Measurements from ENCODE around the gene RBM3.

DNA sequence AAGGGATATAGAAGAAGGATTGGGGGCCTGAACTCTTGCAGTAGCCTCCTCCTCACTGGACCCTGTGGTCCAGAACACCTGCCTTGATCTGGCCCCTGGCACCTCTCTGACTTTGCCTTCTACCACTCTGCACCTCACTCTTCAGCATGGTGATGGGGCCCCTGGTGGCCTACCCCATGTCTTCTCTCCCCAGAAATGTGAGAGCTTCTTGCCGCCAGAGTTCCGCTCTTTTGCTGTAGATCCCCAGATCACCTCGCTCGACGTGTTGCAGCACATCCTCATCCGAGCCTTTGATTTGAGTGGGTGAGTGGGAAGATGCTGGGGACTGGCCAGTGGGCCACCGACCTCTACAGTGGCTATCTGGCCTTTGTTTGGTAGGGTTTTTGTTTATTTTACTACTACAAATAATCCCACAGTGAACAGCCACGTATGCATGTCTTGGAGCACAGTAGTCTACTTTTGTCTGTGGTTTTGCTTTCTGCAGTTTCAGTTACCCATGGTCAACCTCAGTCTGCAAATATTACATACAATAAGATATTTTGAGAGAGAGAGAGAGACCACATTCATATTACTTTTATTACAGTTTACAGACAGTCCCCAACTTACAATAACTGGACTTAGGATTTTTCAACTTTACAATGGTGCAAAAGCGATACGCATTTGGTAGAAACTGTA lies 33.0 kb upstream of the RBM3 start:
- TF ChIP-seq ZEB2 (tag by site-specific recombination; IDR thresholded peaks at IDR 0.05) (no peak), ZNF629 (tag by site-specific recombination; IDR thresholded peaks at IDR 0.05) (no peak)
